IPS DF 4.7 (cell line): ENCODE measurements around the gene NANOGP8.
"Not testable (repeated sequence)": the region's sequence is repeated elsewhere in the genome, so short reads cannot be mapped to it uniquely, and the experiment has no call there.

Experiments
- DNase-seq: peaks from one replicate; pipeline ENCODE4 v3.0.0-alpha.2; 2013; ENCODE audit warnings: low spot score; ENCODE audit errors: extremely low read depth

NANOGP8 gene

DNA sequence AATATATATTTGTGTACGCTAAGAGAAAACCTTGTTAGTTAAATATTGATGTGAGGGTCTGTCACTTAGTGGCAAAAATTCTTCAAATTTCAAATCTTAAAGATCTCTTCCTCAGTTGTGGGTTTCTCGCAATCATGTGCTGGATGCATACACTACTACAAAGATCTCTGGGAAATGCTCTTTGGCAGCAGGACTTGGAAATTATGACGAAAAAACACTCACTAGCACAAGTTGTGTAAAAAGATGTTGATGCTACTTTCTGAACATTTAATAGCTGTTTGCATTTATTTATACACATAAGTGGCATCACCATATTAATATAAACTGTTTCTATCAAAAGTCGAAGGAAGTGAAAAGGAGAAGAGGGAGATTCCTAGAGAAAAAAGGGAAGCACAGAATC is 10.8 kb upstream of the NANOGP8 start:
- DNase-seq: no peak

DNA sequence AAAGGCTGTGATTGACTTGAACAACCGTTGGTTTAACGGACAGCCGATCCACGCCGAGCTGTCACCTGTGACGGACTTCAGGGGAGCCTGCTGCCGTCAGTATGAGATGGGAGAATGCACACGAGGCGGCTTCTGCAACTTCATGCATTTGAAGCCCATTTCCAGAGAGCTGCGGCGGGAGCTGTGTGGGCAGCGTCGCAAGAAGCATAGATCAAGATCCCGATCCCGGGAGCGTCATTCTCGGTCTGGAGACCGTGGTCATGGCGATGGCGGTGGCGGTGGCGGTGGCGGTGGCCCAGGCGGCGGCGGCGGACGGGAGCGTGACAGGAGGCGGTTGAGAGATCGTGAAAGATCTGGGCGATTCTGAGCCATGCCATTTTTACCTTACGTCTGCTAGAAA is 7.8 kb upstream of the NANOGP8 start:
- no peak for DNase-seq

DNA sequence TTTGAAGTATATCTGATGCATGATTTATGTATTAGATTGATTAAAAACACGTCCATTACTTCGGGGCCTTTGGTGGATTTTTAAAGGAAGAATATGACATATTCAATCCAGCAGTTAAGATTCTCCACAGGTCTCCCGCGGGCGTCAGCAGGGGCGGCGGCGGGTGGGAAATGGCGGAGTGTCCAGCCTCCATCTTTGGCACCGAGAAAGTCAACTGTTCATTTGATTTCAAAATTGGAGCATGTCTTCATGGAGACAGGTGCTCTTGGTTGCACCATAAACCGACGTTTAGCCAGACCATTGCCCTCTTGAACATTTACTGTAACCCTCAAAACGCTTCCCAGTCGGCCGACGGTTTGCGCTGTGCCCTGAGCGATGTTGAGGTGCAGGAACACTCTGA is 7.2 kb upstream of the NANOGP8 start:
- no peak for DNase-seq

DNA sequence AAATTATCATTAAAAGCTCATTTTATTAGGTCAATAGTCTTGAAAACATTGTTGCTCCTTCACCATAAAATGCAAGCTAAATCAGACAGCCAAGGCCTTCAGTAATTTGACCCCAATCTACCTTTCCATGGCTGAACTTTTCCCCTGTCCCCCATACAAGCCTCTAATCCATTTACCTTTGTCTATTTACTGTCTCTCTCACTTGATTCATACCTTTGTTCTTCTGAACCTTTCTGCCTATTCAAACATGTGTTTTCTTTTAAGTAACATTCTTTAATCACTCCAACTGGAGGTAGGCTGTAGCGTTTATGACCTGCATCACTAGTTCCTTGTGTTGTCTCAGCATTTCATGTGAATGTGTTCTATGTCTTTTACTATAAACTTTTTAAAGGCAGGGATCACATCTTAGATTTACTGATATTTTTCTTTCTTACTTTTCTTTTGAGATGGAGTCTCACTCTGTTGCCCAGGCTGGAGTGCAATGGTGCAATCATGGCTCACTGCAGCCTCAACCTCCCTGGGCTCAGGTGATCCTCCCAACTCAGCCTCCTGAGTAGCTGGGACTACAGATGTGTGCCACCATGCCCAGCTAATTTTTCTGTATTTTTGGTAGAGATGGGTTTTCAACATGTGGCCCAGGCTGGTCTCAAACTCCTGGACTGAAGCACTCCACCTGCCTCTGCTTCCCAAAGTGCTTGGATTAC is 5.2 kb upstream of the NANOGP8 start:
- no peak for DNase-seq

DNA sequence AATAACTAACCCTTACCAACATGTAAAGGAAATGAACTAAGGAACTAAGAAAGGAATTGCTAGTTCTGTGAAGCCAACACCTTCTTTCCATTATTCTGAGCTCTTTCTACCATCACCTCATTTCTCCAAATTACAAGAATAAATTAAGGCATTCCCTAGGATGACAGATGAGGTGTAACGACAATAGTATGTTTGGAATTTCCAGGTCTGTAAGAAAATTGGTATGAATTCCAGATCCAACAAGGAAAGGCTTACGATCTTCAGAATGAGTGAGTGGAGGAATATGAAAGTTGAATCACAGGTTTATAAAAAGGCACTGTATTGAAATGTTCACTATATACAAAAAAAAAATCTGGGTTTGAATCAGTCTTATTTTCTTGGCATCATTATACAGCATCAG is 4.5 kb upstream of the NANOGP8 start:
- no peak for DNase-seq

DNA sequence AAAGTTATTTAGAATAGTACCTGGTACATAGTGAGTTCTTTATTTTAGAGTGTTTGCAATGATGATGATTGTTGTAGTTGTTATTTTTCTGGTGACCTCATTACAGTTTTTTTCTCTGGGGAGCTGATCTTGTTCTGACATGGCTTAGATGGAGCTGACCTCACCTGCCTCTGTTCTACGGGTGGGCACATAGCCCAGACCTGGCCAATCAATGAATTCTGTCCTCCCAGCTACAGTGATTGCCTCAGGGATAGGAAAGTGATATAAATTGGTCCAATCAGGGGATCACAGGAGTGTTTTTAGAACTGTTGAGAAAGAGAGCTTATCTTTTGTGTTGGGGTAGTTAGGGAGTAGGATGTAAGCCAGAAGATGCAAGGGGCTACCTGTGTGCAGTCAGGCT is 3.2 kb upstream of the NANOGP8 start:
- no peak for DNase-seq

DNA sequence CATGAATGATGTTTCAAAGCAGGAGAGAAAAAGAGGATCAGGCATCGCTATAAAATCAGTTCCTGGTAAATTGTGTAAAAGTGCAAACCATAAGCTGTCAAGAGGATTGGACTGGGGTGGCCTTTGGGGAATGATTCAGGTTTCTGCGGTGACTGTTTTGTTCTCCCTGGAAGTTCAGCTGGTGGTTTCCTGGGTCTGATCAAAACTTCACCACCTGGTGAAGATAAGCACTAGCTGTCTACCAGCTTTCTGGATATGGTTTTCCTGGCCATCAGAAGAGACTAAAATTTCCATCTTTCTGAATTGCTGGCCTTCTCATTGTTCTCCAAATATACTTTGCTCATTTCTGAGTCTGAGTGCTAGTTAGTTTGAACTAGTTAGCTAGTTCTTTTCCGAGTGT is 2.7 kb upstream of the NANOGP8 start:
- DNase-seq: no peak

DNA sequence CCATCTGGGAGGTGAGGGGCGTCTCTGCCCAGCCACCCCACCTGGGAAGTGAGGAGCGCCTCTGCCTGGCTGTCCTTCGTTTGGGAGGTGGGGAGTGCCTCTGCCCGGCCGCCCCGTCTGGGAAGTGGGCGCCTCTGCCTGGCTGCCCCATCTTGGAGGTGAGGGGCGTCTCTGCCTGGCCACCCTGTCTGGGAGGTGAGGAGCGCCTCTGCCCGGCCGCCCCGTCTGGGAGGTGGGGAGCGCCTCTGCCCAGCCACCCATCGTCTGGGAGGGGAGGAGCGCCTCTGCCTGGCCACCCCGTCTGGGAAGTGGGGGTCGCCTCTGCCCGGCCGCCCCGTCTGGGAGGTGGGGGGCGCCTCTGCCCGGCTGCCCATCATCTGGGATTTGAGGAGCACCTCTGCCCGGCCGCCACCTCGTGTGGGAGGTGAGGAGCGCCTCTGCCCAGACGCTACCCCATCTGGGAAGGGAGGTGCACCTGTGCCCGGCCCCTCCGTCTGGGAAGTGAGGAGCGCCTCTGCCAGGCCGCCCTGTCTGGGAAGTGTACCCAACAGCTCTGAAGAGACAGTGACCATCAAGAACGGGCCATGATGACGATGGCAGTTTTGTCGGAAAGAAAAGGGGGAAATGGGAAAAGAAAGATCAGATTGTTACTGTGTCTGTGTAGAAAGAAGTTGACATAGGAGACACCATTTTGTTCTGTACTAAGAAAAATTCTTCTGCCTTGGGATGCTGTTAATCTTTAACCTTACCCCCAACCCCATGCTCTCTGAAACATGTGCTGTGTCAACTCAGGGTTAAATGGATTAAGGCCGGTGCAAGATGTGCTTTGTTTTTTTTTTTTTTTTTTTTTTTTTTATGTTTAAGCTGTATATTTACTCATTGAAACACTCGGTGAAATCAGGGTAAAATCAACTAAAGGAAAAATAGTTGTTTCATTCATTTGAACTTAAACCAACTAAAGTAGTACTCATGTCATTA is 2.4 kb downstream of the NANOGP8 start:
- not testable (repeated sequence) for DNase-seq

DNA sequence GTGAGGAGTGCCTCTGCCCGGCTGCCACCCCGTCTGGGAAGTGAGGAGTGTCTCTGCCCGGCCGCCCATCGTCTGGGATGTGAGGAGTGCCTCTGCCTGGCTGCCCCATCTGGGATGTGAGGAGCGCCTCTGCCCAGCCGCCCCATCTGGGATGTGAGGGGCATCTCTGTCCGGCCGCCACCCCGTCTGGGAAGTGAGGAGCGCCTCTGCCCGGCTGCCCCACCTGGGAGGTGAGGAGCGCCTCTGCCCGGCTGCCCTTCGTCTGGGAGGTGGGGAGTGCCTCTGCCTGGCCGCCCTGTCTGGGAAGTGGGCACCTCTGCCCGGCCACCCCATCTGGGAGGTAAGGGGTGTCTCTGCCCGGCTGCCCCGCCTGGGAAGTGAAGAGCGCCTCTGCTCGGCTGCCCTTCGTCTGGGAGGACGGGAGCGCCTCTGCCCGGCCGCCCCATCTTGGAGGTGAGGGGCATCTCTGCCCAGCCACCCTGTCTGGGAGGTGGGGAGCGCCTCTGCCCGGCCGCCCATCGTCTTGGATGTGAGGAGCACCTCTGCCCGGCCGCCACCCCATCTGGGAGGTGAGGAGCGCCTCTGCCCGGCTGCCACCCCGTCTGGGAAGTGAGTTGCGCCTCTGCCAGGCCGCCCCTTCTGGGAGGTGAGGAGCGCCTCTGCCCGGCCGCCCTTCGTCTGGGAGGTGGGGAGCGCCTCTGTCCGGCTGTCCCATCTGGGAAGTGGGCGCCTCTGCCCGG is 3.3 kb downstream of the NANOGP8 start:
- DNase-seq: not testable (repeated sequence)

DNA sequence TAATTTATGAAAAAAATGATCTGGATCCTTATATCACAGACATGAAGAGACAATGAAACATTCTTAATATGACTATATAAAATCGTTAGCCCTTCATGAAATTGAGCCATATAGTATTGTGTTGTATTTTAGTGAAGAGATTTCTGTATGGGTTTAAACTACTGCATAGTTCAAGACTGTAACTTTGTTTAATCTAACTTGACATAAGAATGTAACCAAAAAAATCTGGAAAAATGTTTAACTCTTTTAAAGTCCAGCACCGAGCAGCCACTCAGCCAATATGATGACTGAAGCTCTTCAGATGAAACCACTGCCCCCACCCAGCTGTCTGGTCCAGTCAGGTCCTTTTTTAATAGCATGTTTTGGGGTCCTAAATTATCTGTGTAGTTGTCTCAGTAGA is 4.9 kb downstream of the NANOGP8 start:
- no peak for DNase-seq

DNA sequence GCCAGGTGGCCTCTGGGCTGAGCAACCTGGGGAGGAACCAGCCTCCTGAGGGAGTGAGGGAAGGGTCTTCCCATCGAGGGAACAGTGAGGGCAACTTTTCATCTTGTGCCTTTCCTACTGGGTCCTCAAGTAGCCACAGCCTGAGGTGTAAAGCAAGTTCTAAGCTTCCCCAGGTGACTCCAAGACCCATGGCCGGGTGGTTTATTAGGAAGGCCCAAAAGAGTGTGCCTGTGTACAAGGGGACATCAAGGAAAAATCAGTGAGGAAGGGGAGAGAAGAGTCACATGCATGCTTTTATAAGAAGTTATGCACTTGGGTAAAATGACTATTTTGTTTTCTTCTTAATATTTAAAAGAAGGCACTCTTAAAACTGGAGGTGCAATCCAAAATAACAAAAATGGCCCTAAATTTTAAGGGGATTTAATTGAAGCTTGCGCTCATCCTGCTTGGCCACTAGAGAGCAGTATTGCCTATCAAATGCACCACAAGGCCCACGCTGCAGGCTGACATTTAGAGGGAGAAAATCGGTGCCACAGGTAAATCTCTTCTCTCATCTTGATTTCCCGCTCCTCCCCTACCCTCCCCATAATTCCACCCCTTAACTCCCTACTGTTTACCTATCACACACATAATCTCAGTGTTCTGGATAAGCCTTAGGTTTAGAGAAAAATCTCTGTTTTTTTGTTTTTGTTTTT is 6.7 kb downstream of the NANOGP8 start:
- no peak for DNase-seq

DNA sequence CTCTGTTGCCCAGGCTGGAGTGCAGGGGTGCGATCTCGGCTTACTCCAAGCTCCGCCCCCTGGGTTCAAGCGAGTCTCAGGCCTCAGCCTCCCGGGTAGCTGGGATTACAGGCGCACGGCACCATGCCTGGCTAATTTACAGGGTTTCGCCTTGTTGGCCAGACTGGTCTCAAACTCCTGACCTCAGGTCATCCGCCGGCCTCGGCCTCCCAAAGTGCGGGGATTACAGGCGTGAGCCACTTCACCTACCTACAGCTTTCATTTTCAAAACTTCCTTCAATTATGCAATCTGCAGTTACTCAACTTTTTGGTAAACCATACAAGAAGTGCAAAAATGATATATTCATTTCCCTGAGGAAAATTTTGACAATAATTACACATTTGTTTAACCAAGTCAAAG is 14.0 kb downstream of the NANOGP8 start:
- DNase-seq: no peak

DNA sequence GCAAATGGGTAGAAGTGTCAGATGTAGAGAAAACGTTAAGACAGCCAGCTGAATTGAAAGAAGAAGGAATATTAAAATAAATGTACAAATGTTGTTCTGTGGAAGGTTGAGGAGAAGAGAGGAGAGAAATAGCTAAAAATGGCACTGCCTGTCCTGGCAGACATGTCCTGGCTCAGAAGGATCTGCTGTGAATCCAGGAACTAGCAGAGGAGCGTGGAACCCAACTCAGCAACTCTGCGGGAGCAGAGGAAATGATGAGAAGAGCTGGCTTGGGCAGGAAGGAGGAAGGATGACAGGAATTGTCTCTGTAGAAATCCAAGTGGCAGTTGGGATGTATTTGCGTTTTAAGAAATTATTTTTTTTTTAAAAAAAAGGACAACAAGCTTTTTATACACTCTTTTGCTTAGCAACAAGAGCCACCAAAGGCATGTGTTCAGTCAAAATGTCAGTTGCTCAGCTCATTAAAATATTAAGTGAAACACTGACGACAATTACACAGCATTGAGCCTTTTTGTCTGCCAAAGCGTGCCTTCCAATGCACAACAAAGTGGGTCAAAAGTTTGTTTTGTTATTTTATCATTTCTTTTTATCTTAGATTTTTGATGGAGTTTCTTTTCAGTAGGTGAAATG is 16.1 kb downstream of the NANOGP8 start:
- no peak for DNase-seq

DNA sequence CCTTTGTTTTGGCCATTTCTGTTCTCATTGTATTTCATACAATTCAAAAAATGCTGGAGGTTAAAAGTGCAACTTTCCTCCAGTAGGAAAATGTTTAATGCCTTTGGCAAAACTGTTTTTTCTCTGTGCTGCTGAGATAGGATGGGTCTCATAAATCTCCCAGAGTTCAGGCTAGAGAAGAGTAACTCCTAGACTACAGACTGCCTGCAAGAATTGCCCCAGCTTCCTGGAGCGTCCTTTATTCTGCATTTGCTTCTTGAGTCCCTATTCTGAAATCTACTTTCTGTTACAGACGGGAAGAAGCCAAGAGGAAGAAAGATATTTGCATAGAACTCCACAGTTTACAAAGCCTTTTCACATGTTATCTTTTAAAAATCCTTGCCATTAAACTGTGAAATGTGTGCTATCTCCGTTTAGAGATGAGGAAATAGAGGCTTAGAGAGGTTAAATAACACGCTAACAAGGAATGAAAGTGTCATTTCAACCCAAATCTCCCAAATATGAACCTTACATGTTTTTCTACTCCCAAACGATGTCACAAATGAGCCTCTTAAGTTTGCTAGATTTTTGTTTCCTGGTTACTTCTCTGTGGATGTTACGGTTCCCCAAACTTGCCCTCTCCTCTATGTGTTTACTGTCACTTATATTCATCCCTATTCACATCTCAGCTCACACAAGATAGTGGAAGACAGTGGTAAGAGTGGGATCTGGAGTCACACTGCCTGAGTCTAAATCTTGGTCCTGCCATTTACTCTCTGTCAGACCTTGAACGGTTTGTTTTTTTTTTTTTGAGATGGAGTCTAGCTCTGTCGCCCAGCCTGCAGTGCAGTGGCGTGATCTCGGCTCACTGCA is 17.4 kb downstream of the NANOGP8 start:
- no peak for DNase-seq

DNA sequence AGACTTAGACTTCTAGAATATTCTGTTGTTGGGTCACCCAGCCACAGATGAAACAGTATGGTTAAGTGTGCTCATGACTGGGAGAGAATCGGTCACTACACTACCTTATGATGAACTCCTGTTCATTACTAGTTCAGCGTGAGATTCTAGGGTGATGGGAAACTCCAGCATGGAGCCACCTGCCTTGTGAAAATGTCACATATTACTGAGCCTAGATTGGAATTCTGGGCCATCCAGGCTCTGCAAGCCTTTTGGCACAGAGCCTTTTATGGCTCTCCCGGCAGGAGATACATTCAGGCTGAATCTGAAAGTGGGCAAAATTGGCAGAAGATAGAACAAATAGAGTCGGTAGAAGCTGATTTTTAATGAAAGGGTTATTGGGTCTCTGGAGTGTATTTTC is 19.0 kb downstream of the NANOGP8 start:
- DNase-seq: no peak

DNA sequence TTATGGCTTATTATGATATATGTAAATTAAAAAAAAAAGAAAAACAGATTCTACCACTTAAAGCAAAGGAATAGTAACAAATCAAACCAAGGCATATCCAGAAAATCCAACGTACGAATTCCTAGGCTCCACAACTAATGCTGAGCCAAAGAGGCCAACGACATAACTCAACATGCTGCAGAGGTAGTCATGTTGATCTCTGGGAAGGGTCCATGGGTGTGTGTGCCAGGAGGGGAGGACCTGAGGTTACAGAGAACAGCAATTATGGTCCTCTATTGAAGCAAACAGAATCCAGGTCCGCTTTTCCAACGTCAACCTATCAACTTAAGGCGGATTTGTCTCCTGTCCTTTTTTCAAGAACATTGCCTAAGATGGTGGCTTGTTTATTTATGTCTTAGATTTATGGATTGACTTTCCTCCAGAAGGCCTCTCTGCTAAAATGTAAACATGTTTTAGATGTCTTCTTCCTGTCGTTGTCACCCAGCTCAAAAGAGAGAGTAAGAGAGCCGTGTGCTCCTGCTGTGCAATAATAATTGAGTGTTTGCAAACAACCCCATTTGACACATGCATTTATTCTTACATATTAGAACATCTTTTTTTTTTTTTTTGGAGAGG is 20.4 kb downstream of the NANOGP8 start:
- DNase-seq: no peak

DNA sequence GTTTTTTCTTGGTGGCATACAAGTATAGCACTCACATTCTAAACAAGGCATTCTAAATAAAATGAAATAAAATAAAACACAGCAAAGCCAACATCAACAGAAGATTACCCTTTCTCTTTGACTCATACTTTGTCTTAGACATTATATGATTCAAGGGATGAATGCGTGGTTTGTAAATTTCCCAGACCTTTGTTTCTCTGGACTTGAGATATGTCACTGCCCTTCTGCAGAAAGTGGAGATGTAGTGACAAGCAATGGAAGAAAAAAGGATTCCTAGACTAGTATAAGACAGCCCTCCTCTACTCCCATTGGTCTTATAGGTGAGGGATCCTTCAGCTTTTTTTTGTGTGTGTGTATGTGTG is 22.4 kb downstream of the NANOGP8 start:
- DNase-seq: no peak

DNA sequence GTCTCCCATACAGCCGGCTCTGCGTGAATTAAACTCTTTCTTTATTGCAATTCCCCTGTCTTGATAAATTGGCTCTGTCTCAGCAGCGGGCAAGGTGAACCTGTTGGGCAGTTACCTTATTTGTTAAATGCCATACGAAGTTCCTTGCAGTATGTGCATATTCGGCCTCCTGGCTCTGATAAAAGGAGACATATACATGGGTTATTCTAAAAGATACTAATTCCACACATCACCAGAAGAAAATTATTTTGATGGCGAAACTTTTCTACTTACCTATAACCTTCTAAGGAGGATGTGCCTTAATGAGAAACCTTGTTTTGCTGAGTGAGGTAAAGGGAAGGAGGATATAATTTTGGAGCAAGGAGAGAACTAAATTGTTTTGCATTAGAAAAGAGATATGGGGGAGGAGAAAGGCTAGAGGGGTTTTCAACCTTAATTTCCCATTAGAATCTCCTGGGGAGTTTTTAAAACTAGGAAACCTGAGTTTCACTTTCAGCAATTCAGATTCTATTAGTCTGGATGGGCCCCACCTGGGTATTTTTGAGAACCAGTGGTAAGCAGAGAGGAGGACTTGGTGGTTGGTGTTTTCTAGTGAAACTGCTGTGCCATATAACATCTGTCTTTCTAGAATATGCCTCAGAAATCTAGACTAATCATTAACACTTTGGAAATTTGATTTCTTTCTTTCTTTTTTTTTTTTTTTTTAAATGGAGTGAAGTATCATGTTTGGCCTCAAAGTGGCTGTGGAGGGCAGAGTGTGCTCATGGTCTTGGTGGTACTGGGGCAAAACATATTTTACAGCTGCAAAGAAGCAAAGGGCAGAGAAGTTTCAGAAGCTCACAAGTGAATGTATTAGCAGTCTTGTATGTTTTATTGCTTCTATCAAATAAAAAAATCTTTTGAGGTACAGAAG is 23.0 kb downstream of the NANOGP8 start:
- no peak for DNase-seq
